ENCODE results near the gene RNF212.

The RNF212 gene

DNA sequence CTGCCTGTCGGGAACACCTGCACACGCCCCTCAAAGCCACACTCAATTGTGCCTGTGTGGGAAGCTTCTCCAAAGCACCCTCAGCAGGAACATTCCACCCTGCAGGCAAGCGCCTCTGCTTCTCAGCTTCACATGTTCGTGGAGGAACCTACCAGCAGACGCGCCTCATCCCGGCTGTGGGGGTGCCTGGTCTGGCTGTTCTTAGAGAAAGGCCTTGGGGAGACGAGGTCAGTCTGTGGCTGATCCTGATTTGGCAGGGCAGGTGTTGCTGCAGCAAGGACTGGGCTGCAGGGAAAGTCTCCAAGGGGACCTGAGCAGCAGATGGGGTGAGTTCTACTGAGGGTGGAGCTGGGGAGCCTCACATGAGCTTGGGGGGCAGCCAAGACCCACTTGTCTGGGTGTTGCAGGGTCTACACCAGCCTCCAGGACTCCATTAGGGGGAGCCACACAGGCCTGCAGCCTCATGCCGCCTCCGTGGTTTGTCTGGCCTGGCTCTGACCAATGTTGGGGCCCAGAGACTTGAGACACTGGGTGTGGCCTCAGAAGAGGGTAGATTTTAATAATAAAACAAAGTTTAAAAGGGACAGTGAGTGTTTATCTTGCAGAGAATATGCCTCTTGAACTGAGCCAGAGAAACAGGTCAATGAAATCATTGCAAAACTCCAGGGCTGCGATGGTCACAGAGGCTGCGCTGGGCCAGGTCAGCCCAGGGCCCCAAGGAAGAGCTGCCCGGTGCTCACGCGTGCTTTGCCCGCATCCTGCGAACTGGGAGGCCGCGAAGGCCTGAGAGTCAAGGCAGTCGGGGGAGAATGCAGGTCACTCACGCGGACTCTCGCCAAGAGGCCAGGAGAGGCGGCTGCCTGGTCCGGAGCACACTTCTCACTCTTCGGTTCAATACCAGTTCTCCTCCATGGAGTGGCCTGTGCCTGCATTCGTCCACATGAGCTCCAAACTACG, 21.1 kb downstream of the RNF212 start:
- H3K9ac ChIP-seq, result no peak overlapping the region
- TF ChIP-seq Cebpa-rat (IDR thresholded peaks at IDR 0.05), result no peak
- no peaks in the 10 kb centered on the region for H4K20me1 ChIP-seq
- no peaks in the 10 kb centered on the region for H3K27me3 ChIP-seq
- H3K36me3 ChIP-seq, result no peaks in the 10 kb centered on the region
- H3K4me1 ChIP-seq, result peaks cover 28% of the 10 kb centered on the region
- H3K9me3 ChIP-seq, result peaks cover 31% of the 10 kb centered on the region
- H3K4me2 ChIP-seq, result no peak overlapping the region
- no peak overlapping the region for H3K27ac ChIP-seq
- no peak overlapping the region for H3K4me3 ChIP-seq

DNA sequence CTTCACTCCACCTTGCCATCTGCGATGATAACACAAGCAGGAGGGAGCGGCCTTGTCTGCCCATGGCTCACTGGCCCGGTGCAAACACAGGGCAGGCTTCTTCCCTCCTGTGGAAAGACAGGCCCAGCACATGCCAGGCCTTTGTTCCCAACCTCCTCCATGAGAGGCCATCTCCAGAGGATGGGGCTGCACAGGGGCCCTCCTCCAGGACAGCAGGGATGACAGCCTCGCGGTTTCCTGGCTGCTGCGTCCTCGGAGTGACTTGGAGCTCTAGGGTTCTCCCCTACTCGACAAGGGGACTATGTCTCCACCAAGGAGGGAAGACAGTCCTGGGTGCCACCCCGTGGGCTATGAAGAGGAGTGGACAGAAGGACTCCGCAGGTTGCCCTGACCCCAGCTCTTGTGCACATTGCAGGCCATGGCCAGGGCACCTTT, 21.8 kb downstream of the RNF212 start:
- Histone ChIP-seq H3K9me3 (peaks cover 31% of the 10 kb centered on the region), H3K4me3 (no peak overlapping the region), H3K27me3 (no peaks in the 10 kb centered on the region), H3K4me2 (no peak overlapping the region), H4K20me1 (no peaks in the 10 kb centered on the region), H3K36me3 (no peaks in the 10 kb centered on the region), H3K27ac (no peak overlapping the region), H3K4me1 (peaks cover 28% of the 10 kb centered on the region), H3K9ac (no peak overlapping the region)
- no peak for TF ChIP-seq Cebpa-rat (IDR thresholded peaks at IDR 0.05)

DNA sequence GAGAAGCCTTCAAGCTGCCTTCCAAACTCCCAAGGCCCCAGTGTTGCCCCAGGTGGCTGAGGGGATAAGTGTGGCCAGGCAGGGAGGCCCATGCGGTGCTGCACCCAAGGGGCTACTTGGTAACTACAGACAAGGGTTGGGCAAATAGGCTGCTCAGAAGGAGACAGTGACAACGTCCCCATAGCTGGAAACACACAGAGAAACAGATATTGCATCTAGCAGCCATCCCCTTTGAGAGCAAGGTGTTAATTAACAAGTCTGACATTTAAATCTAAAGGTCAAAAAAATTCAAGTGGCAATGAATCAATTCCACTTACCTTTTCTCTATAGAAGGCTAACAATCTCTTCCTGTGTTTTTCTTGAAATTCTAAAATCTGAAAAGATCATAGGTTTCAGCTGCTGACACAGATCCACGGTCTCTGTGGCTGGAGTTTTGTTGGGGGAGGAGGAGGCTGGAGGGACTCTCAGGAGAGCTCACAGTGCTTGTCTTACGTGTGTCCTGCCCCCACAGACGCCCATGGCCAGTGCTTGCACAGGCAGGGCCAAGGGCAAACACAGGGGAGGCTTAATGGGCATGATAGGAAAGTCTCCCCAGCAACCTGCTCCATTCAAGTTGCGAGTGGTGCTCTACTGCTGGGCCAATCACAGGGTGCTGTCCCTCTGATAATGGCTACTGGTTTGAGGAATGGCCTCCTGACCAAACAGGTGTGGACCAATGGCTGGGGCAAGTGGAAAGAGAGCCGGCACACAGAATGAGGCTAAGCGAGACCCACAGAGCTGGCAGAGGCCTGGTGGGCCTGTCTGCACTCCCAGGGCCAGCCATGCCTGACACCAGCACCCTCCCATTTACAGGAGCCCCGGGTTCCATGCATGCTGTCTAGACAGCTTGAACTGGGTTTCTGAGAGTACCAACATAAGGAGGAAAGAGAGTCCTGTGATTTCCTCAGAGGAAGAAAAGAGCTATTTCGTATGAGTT, 22.6 kb downstream of the RNF212 start:
- peaks cover 36% of the 10 kb centered on the region for H3K9me3 ChIP-seq
- H3K4me2 ChIP-seq, result no peak overlapping the region
- no peaks in the 10 kb centered on the region for H4K20me1 ChIP-seq
- H3K4me1 ChIP-seq, result peaks cover 32% of the 10 kb centered on the region
- no peak for TF ChIP-seq Cebpa-rat (IDR thresholded peaks at IDR 0.05)
- H3K27ac ChIP-seq, result no peak overlapping the region
- H3K36me3 ChIP-seq, result no peaks in the 10 kb centered on the region
- H3K9ac ChIP-seq, result no peak overlapping the region
- no peak overlapping the region for H3K4me3 ChIP-seq
- H3K27me3 ChIP-seq, result no peaks in the 10 kb centered on the region

DNA sequence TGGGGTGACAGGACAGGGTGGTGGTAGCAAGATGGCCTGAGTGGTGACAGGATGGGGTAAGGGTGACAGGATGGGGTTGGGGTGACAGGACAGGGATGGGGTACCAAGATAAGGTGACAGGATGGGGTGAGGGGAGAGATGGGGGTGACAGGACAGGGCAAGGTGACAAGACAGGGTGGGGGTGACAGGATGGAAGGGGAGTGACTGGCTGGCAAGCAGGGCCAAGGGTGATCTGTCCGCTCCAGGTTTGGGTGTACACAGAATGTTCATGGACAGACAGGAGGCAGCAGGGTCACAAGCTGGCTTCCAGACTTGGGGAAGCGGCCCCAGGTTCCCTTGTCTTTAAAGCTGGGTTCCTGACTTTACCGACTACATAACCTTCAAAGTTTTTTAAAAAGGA, 23.3 kb downstream of the RNF212 start:
- peaks cover 36% of the 10 kb centered on the region for H3K9me3 ChIP-seq
- H3K4me1 ChIP-seq, result peaks cover 32% of the 10 kb centered on the region
- H4K20me1 ChIP-seq, result no peaks in the 10 kb centered on the region
- H3K4me3 ChIP-seq, result no peak overlapping the region
- H3K27me3 ChIP-seq, result no peaks in the 10 kb centered on the region
- no peak overlapping the region for H3K27ac ChIP-seq
- H3K9ac ChIP-seq, result no peak overlapping the region
- no peak for TF ChIP-seq Cebpa-rat (IDR thresholded peaks at IDR 0.05)
- no peak overlapping the region for H3K4me2 ChIP-seq
- H3K36me3 ChIP-seq, result no peaks in the 10 kb centered on the region

DNA sequence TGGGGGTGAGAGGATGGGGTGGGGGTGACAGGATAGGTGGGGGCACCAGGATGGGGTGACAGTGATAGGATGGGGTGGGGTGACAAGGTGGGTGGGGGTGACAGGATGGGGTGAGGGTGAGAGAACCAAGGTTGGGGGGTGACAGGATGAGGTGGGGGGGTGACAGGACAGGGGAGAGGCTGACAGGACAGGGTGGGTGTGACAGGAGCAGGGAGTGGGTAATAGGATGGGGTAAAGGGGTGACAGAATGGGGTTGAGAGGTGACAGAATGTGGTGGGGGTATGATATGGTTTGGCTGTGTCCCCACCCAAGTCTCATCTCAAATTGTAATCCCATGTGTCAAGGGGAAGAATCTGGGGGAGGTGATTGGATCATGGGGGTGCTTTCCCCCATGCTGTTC, 26.0 kb downstream of the RNF212 start:
- TF ChIP-seq Cebpa-rat (IDR thresholded peaks at IDR 0.05), result no peak
- Histone ChIP-seq H3K4me3 (no peak overlapping the region), H3K27ac (no peak overlapping the region), H3K9me3 (peaks cover 36% of the 10 kb centered on the region), H3K36me3 (no peaks in the 10 kb centered on the region), H3K9ac (no peak overlapping the region), H3K4me1 (peaks cover 29% of the 10 kb centered on the region), H4K20me1 (no peaks in the 10 kb centered on the region), H3K4me2 (no peak overlapping the region), H3K27me3 (no peaks in the 10 kb centered on the region)

DNA sequence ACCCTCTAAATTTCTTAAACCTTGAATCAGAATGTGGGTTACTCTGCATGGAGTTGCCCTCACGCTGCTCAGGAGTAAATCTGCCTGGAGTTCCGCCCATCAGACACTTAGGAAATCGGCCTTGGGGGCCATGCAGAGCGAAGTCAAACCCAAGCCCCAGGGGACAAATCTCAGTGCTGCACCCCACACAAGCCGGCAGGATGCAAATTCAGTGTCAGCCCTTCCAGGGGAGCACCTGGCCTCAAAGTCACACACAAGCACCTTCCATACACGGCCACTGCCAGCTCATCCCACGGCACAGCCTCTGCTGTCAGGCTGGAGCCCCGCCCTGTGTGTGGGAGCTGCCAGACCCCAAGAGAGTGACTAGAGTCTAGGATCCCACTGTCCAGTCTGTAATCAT, 27.4 kb downstream of the RNF212 start:
- H3K4me1 ChIP-seq, result peaks cover 39% of the 10 kb centered on the region
- peaks cover 36% of the 10 kb centered on the region for H3K9me3 ChIP-seq
- no peak for TF ChIP-seq Cebpa-rat (IDR thresholded peaks at IDR 0.05)
- no peak overlapping the region for H3K9ac ChIP-seq
- H4K20me1 ChIP-seq, result no peaks in the 10 kb centered on the region
- H3K27me3 ChIP-seq, result no peaks in the 10 kb centered on the region
- H3K36me3 ChIP-seq, result no peaks in the 10 kb centered on the region
- H3K27ac ChIP-seq, result no peak overlapping the region
- H3K4me2 ChIP-seq, result no peak overlapping the region; the same call in 1 of the 2 replicates
- no peak overlapping the region for H3K4me3 ChIP-seq

DNA sequence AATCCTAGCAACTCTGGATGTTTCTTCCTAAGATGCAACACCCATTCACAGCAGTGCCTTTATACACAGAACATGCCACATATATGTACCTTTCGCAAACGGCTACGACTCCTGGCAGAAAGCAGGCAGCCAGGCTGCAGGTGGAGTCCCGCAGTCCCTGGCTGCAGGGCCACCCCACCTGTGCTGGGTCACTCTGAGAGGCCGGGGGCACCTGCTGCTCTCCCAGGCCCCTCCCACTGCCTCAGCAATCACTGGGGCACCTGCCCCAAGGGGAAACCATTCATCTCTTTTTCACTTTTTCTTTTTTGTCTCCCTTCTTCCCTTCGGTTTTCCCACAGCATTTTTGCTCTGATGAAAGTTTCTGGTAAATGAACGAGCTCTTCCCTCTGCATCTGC, 28.0 kb downstream of the RNF212 start:
- Histone ChIP-seq H3K36me3 (no peaks in the 10 kb centered on the region), H3K9me3 (peaks cover 36% of the 10 kb centered on the region), H3K4me3 (no peak overlapping the region), H4K20me1 (no peaks in the 10 kb centered on the region), H3K4me1 (peaks cover 43% of the 10 kb centered on the region), H3K27me3 (no peaks in the 10 kb centered on the region), H3K4me2 (no peak overlapping the region), H3K27ac (no peak overlapping the region), H3K9ac (no peak overlapping the region)
- no peak for TF ChIP-seq Cebpa-rat (IDR thresholded peaks at IDR 0.05)

DNA sequence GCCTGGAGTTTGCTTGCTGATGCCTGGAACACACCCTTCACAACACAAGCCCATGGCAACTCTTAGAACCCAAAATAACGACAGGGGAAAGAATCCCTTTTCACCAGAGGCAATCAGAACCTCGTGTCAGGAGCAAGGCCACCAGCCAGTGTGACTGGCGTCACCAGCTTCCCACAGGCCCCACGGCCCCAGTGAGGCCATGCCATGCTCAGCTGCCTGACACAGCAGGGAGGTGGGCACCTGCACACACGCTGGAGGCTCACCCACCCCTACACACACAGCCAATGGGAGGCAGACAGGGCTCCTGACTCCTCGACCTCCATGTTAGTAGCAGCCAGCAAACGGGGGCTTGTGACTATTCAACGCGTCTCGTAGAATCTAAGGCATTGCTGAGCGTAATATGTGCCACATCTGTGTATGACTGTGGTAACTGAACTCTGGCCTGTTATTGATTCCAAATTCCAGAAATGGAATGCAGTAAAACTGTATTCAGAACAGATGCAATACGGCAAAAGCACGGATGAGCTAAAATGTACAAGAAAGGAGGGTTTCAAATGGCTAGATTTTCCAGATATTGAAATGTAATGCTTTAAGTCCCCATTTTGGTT, 28.5 kb downstream of the RNF212 start:
- no peak overlapping the region for H3K27ac ChIP-seq
- no peaks in the 10 kb centered on the region for H4K20me1 ChIP-seq
- no peak overlapping the region for H3K9ac ChIP-seq
- no peaks in the 10 kb centered on the region for H3K27me3 ChIP-seq
- no peak overlapping the region for H3K4me2 ChIP-seq
- peaks cover 31% of the 10 kb centered on the region for H3K9me3 ChIP-seq
- H3K4me1 ChIP-seq, result peaks cover 48% of the 10 kb centered on the region
- no peak overlapping the region for H3K4me3 ChIP-seq
- no peak for TF ChIP-seq Cebpa-rat (IDR thresholded peaks at IDR 0.05)
- H3K36me3 ChIP-seq, result no peaks in the 10 kb centered on the region

DNA sequence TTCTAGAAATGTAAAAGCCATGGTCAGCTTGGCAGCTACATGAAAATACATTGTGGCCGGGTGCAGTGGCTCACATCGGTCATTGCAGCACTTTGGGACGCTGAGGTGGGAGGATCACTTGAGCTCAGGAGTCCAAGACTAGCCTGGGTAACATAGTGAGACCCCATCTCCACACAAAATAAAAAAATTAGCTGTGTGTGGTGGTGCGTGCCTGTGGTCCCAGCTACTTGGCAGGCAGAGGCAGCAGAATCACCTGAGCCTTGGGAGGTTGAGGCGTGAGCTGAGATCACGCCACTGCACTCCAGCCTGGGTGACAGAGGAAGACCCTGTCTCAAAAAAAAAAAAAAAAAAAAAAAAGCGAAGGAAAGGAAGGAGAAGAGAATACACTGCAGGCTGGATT, 29.0 kb downstream of the RNF212 start:
- H4K20me1 ChIP-seq, result no peaks in the 10 kb centered on the region
- no peaks in the 10 kb centered on the region for H3K27me3 ChIP-seq
- H3K4me2 ChIP-seq, result no peak overlapping the region
- H3K27ac ChIP-seq, result no peak overlapping the region
- no peak overlapping the region for H3K9ac ChIP-seq
- peaks cover 53% of the 10 kb centered on the region for H3K4me1 ChIP-seq
- no peak overlapping the region for H3K4me3 ChIP-seq
- no peak for TF ChIP-seq Cebpa-rat (IDR thresholded peaks at IDR 0.05)
- peaks cover 26% of the 10 kb centered on the region for H3K9me3 ChIP-seq
- no peaks in the 10 kb centered on the region for H3K36me3 ChIP-seq

All from BLaER1 (cell line).